Measurements from ENCODE around the gene RNF145.
A peak's percentile ranks its signal among the peaks of the same experiment; 100 is the strongest.

RNF145 gene

DNA sequence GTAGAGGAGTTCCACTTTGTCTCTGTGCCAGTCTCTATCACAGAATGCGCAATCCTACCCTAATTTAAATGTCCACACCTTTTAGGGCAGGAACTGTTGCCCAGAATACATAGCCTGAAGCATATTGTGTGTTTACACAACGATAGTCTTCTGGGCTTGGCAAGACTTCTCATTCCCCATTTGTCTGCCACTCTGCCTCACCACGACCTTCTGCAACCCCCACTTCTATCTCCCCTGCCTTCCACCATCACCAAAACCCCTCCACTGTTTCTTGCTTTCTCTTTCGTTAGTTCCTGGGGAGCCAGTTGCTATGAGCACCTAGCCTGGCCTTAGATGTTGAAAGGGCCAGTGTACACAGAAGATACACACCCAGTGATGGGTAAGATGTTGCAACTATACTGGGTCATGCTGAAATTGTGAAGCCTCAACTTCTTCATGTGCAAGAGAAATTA is 883 bp upstream of the RNF145 start:
- Histone ChIP-seq H3K27ac (ENCODE audit: low read depth, low read length, poor library complexity, severe bottlenecking) (no peak overlapping the region), H3K9me3 (ENCODE audit: low read length) (no peaks in the 10 kb centered on the region), H3K4me3 (ENCODE audit: low read depth, low read length, poor library complexity, severe bottlenecking) (peak overlapping the region; percentile 93), H3K9ac (ENCODE audit: low read length) (no peak overlapping the region; the same call in 1 of the 2 replicates), H3K36me3 (ENCODE audit: insufficient read depth, low read length) (no peaks in the 10 kb centered on the region), H3F3A (ENCODE audit: insufficient read depth, low read length) (no peaks in the 10 kb centered on the region), H2AFZ (ENCODE audit: low read length) (peak overlapping the region; percentile 53; the same call in 1 of the 2 replicates), H3K4me1 (ENCODE audit: insufficient read depth, low read length, severe bottlenecking) (peaks cover 38% of the 10 kb centered on the region), H3K9me2 (ENCODE audit: low read depth, low read length) (no peaks in the 10 kb centered on the region), H3K27me3 (ENCODE audit: insufficient read depth, low read length) (no peaks in the 10 kb centered on the region), H3K79me2 (ENCODE audit: insufficient read depth, low read length) (peaks cover 26% of the 10 kb centered on the region), H3K4me2 (ENCODE audit: low read length) (peak overlapping the region; percentile 72), H4K20me1 (ENCODE audit: insufficient read depth, low read length) (no peaks in the 10 kb centered on the region)
- no peak for TF ChIP-seq EZH2 (IDR thresholded peaks at IDR 0.05; ENCODE audit: borderline replicate concordance, low read length)
- TF ChIP-seq, protein P1, sequence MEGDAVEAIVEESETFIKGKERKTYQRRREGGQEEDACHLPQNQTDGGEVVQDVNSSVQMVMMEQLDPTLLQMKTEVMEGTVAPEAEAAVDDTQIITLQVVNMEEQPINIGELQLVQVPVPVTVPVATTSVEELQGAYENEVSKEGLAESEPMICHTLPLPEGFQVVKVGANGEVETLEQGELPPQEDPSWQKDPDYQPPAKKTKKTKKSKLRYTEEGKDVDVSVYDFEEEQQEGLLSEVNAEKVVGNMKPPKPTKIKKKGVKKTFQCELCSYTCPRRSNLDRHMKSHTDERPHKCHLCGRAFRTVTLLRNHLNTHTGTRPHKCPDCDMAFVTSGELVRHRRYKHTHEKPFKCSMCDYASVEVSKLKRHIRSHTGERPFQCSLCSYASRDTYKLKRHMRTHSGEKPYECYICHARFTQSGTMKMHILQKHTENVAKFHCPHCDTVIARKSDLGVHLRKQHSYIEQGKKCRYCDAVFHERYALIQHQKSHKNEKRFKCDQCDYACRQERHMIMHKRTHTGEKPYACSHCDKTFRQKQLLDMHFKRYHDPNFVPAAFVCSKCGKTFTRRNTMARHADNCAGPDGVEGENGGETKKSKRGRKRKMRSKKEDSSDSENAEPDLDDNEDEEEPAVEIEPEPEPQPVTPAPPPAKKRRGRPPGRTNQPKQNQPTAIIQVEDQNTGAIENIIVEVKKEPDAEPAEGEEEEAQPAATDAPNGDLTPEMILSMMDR (IDR thresholded peaks at IDR 0.05; ENCODE audit: low read length), result no peak

GRCh38 chr5:159208514-159209437 is 577 bp downstream of the RNF145 start:
- TF ChIP-seq, protein P1 (IDR thresholded peaks at IDR 0.05; ENCODE audit: low read length), result no peak
- no peak for TF ChIP-seq EZH2 (IDR thresholded peaks at IDR 0.05; ENCODE audit: borderline replicate concordance, low read length)
- H3K4me3 ChIP-seq (ENCODE audit: low read depth, low read length, poor library complexity, severe bottlenecking), result peak overlapping the region; percentile 93
- H3K27ac ChIP-seq (ENCODE audit: low read depth, low read length, poor library complexity, severe bottlenecking), result peak overlapping the region; percentile 93
- no peaks in the 10 kb centered on the region for H3K27me3 ChIP-seq (ENCODE audit: insufficient read depth, low read length)
- peak overlapping the region; percentile 77 for H3K9ac ChIP-seq (ENCODE audit: low read length)
- H2AFZ ChIP-seq (ENCODE audit: low read length), result no peak overlapping the region
- H3K79me2 ChIP-seq (ENCODE audit: insufficient read depth, low read length), result peaks cover 40% of the 10 kb centered on the region
- H3F3A ChIP-seq (ENCODE audit: insufficient read depth, low read length), result no peaks in the 10 kb centered on the region
- peaks cover 52% of the 10 kb centered on the region for H3K4me1 ChIP-seq (ENCODE audit: insufficient read depth, low read length, severe bottlenecking)
- no peaks in the 10 kb centered on the region for H4K20me1 ChIP-seq (ENCODE audit: insufficient read depth, low read length)
- H3K9me3 ChIP-seq (ENCODE audit: low read length), result no peaks in the 10 kb centered on the region
- no peaks in the 10 kb centered on the region for H3K36me3 ChIP-seq (ENCODE audit: insufficient read depth, low read length)
- no peaks in the 10 kb centered on the region for H3K9me2 ChIP-seq (ENCODE audit: low read depth, low read length)
- H3K4me2 ChIP-seq (ENCODE audit: low read length), result peak overlapping the region; percentile 80

- peaks cover 60% of the 10 kb centered on the region for H3K4me1 ChIP-seq (ENCODE audit: insufficient read depth, low read length, severe bottlenecking)
- H2AFZ ChIP-seq (ENCODE audit: low read length), result no peak overlapping the region
- peaks cover 6% of the 10 kb centered on the region; the same call in 1 of the 2 replicates for H3K36me3 ChIP-seq (ENCODE audit: insufficient read depth, low read length)
- peak overlapping the region; percentile 80 for H3K4me2 ChIP-seq (ENCODE audit: low read length)
- H3K9me2 ChIP-seq (ENCODE audit: low read depth, low read length), result no peaks in the 10 kb centered on the region
- no peaks in the 10 kb centered on the region for H3F3A ChIP-seq (ENCODE audit: insufficient read depth, low read length)
- H3K9me3 ChIP-seq (ENCODE audit: low read length), result no peaks in the 10 kb centered on the region
- peak overlapping the region; percentile 77 for H3K9ac ChIP-seq (ENCODE audit: low read length)
- H3K27me3 ChIP-seq (ENCODE audit: insufficient read depth, low read length), result no peaks in the 10 kb centered on the region
- H4K20me1 ChIP-seq (ENCODE audit: insufficient read depth, low read length), result no peaks in the 10 kb centered on the region
- H3K79me2 ChIP-seq (ENCODE audit: insufficient read depth, low read length), result peaks cover 49% of the 10 kb centered on the region
- H3K27ac ChIP-seq (ENCODE audit: low read depth, low read length, poor library complexity, severe bottlenecking), result peak overlapping the region; percentile 93
- TF ChIP-seq EZH2 (IDR thresholded peaks at IDR 0.05; ENCODE audit: borderline replicate concordance, low read length), result no peak
- H3K4me3 ChIP-seq (ENCODE audit: low read depth, low read length, poor library complexity, severe bottlenecking), result peak overlapping the region; percentile 93
Measured at GRCh38 chr5:159207686-159208513, 1.5 kb downstream of the RNF145 start.

All from OCI-LY1 (cell line).